ENCODE results near the gene CFH. TPM values are rescaled to one million over a fixed set of nuclear protein-coding genes. Genes with fewer than 3 reads are reported as not detected.

Gene CFH
- total RNA-seq, 1 experiment from 2014 or later: 0.57 TPM

DNA sequence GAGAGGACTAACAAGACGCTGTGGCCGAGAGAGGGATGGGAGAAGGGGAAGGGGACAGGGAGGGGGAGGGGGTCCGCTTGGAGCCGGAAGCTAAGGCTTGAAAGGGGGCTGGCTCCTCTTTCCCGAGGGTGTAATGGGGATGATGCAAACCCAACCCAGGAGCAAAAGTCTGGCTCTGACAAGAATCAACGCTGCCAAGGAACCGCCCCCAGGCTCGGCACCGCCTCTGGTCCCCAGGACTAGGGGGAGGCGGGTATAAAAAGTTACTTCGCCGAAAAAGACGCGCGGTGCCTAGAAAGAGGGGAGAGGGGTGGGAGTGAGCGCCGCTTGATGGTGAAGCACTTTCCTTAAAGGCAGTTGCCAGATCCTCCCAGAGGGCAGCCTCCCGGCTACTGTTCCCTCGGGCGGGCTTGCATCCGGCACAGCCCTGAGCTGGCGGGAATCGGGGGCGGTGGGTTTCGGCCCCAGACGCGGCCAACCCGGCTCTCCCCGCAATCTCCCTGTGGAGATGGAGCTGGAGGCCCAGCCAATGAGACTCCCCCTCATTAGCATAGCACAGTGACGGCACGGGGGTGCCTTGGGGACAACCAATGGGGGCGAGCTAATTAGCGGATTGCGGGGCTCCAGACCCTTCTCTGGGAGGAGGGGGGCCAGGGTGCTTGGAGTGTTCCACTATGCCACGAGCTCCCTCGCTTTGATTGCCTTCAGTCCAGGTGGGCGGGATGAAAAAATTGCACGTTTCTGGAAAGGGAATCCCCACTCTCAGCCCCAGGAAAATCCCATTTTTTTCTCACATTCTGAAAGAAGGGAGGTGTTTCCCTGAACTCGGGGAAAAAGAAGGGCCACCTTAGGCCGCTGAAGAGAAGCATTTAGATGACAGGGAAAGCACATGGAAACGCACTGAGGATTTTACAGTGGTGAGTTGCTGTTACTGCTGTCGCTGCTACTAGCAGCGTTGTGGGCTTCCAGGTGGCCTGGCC, 43.2 kb upstream of the CFH start, which contains the start of gene KCNT2:
KCNT2 (minus strand) TSS at position 51 of the 980 bp plus-strand sequence. CDS start 131 bp downstream, outside the sequence.
- intact Hi-C loops (cut with micrococcal nuclease): no loop called here
- DNase-seq (ENCODE audit: low read depth, low spot score) (no peak), ATAC-seq (no peak)
- no peak within 1 kb of the TSS for H3K4me2 ChIP-seq (ENCODE audit: low read length)
- TF ChIP-seq POLR2A (IDR thresholded peaks at IDR 0.05; ENCODE audit: borderline replicate concordance, extremely low read depth, insufficient read depth, insufficient read length) (no peak), ZNF274 (IDR thresholded peaks at IDR 0.05; ENCODE audit: low read depth, low read length) (no peak), CEBPB (IDR thresholded peaks at IDR 0.05; ENCODE audit: low read depth) (no peak), JUND (IDR thresholded peaks at IDR 0.05) (no peak), EZH2phosphoT487 (IDR thresholded peaks at IDR 0.05; ENCODE audit: borderline replicate concordance) (no peak), SP1 (IDR thresholded peaks at IDR 0.05; ENCODE audit: low read depth) (no peak), TCF7L2 (IDR thresholded peaks at IDR 0.05; ENCODE audit: borderline replicate concordance, extremely low read depth, insufficient read depth, insufficient read length) (no peak), ELF1 (IDR thresholded peaks at IDR 0.05; ENCODE audit: borderline replicate concordance, low read depth) (no peak), SRF (IDR thresholded peaks at IDR 0.05; ENCODE audit: low read depth) (no peak), ZFX (IDR thresholded peaks at IDR 0.05) (no peak), CBX3 (IDR thresholded peaks at IDR 0.05; ENCODE audit: low read depth) (no peak), SIN3A (IDR thresholded peaks at IDR 0.05; ENCODE audit: low read depth) (no peak), POLR2AphosphoS5 (IDR thresholded peaks at IDR 0.05; ENCODE audit: low read depth, low read length) (no peak), MAX (IDR thresholded peaks at IDR 0.05) (no peak)
- TF ChIP-seq, protein P1, sequence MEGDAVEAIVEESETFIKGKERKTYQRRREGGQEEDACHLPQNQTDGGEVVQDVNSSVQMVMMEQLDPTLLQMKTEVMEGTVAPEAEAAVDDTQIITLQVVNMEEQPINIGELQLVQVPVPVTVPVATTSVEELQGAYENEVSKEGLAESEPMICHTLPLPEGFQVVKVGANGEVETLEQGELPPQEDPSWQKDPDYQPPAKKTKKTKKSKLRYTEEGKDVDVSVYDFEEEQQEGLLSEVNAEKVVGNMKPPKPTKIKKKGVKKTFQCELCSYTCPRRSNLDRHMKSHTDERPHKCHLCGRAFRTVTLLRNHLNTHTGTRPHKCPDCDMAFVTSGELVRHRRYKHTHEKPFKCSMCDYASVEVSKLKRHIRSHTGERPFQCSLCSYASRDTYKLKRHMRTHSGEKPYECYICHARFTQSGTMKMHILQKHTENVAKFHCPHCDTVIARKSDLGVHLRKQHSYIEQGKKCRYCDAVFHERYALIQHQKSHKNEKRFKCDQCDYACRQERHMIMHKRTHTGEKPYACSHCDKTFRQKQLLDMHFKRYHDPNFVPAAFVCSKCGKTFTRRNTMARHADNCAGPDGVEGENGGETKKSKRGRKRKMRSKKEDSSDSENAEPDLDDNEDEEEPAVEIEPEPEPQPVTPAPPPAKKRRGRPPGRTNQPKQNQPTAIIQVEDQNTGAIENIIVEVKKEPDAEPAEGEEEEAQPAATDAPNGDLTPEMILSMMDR (IDR thresholded peaks at IDR 0.05 in 2 of 3, conservative IDR thresholded peaks at IDR 0.05 in 1 of 3; ENCODE audit: borderline replicate concordance in 1 of 3, insufficient read depth in 1 of 3, low read depth in 2 of 3, low read length in 2 of 3): no peak
- TF ChIP-seq, protein P2, sequence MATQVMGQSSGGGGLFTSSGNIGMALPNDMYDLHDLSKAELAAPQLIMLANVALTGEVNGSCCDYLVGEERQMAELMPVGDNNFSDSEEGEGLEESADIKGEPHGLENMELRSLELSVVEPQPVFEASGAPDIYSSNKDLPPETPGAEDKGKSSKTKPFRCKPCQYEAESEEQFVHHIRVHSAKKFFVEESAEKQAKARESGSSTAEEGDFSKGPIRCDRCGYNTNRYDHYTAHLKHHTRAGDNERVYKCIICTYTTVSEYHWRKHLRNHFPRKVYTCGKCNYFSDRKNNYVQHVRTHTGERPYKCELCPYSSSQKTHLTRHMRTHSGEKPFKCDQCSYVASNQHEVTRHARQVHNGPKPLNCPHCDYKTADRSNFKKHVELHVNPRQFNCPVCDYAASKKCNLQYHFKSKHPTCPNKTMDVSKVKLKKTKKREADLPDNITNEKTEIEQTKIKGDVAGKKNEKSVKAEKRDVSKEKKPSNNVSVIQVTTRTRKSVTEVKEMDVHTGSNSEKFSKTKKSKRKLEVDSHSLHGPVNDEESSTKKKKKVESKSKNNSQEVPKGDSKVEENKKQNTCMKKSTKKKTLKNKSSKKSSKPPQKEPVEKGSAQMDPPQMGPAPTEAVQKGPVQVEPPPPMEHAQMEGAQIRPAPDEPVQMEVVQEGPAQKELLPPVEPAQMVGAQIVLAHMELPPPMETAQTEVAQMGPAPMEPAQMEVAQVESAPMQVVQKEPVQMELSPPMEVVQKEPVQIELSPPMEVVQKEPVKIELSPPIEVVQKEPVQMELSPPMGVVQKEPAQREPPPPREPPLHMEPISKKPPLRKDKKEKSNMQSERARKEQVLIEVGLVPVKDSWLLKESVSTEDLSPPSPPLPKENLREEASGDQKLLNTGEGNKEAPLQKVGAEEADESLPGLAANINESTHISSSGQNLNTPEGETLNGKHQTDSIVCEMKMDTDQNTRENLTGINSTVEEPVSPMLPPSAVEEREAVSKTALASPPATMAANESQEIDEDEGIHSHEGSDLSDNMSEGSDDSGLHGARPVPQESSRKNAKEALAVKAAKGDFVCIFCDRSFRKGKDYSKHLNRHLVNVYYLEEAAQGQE (IDR thresholded peaks at IDR 0.05; ENCODE audit: low read depth): no peak
- ChIA-PET RAD21 (ENCODE audit: low non-redundant PET in 1 of 2, low total read pairs in 2 of 2, uncharacterized antibody in 2 of 2, unreplicated experiment in 2 of 2) (no interaction called here), POLR2A (no interaction called here), CTCF (no interaction called here)
- no peaks in the 10 kb centered on the region for H3K36me3 ChIP-seq (ENCODE audit: control insufficient read depth in 1 of 2, insufficient read depth in 2 of 2, low read length in 2 of 2)
- H3K9me3 ChIP-seq (ENCODE audit: control insufficient read depth in 1 of 2, insufficient read depth in 1 of 2, low read depth in 1 of 2, low read length in 2 of 2): no peaks in the 10 kb centered on the region
- H3K4me1 ChIP-seq (ENCODE audit: control insufficient read depth in 1 of 2, insufficient read depth in 2 of 2, low read length in 2 of 2): no peaks in the 10 kb centered on the region
- no TSS peak for BruUV-seq (replicated peaks)
- no peaks in the 10 kb centered on the region for H3K79me2 ChIP-seq (ENCODE audit: insufficient read depth, low read length)
- no peaks in the 10 kb centered on the region; the same call in 1 of the 2 replicates for H4K20me1 ChIP-seq (ENCODE audit: insufficient read depth)
- no peaks in the 10 kb centered on the region; the same call in 1 of the 2 replicates for H3K9me2 ChIP-seq (ENCODE audit: insufficient read depth)
- no peaks in the 10 kb centered on the region for H3K27me3 ChIP-seq (ENCODE audit: insufficient read depth, low read length)
- H3K27ac ChIP-seq (ENCODE audit: low read depth, low read length): no peak within 1 kb of the TSS
- H2AFZ ChIP-seq (ENCODE audit: low read depth, low read length, poor library complexity, severe bottlenecking): no peak within 1 kb of the TSS
- no peak within 1 kb of the TSS for H3K9ac ChIP-seq (ENCODE audit: low read length)
- H3K4me3 ChIP-seq (replicated peaks in 1 of 2; ENCODE audit: low read depth in 1 of 2, low read length in 2 of 2): no peak within 1 kb of the TSS
